ENCODE results near the gene COL18A1.

DNA sequence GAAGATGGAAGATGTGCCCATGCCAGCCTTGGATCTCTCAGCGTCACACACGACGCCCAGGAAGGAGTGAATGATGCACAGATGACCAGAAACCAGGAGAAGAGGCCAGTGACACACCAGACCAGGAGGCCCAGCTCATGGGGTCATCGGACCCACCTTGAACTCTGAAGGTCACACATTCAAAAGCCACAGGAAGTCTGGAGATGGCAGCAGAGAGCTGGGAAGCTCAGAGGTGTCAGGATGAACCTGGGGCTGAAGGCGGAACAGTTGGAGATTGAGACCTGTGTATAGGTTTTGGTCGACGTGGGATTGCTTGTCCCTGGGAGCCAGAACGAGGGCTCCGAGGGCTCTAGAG, 93.7 kb downstream of the COL18A1 start:
- TF ChIP-seq, protein P1, sequence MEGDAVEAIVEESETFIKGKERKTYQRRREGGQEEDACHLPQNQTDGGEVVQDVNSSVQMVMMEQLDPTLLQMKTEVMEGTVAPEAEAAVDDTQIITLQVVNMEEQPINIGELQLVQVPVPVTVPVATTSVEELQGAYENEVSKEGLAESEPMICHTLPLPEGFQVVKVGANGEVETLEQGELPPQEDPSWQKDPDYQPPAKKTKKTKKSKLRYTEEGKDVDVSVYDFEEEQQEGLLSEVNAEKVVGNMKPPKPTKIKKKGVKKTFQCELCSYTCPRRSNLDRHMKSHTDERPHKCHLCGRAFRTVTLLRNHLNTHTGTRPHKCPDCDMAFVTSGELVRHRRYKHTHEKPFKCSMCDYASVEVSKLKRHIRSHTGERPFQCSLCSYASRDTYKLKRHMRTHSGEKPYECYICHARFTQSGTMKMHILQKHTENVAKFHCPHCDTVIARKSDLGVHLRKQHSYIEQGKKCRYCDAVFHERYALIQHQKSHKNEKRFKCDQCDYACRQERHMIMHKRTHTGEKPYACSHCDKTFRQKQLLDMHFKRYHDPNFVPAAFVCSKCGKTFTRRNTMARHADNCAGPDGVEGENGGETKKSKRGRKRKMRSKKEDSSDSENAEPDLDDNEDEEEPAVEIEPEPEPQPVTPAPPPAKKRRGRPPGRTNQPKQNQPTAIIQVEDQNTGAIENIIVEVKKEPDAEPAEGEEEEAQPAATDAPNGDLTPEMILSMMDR (IDR thresholded peaks at IDR 0.05), result no peak
- no peak for TF ChIP-seq EZH2 (IDR thresholded peaks at IDR 0.05)
- TF ChIP-seq EZH2phosphoT487 (IDR thresholded peaks at IDR 0.05), result no peak
